ENCODE measurements around the gene OSBPL6.

Gene OSBPL6

GRCh38 chr2:178388287-178388686, 194.0 kb downstream of the OSBPL6 start:
- ATAC-seq (ENCODE audit: insufficient read depth, low read depth) (no peak), DNase-seq (no peak)
- Histone ChIP-seq H3K9me3 (ENCODE audit: insufficient read depth, low read length, severe bottlenecking) (no peaks in the 10 kb centered on the region), H3K79me2 (ENCODE audit: insufficient read depth, low read length) (no peaks in the 10 kb centered on the region), H4K20me1 (ENCODE audit: insufficient read depth, low read length) (no peaks in the 10 kb centered on the region), H3K9ac (ENCODE audit: low read depth, low read length) (no peak overlapping the region), H3K4me1 (ENCODE audit: insufficient read depth, low read length) (no peaks in the 10 kb centered on the region), H3K4me2 (ENCODE audit: insufficient read depth, low read length) (no peak overlapping the region), H3K4me3 (ENCODE audit: low read depth in 1 of 2, low read length in 2 of 2) (no peak overlapping the region), H3K27me3 (ENCODE audit: insufficient read depth, low read length, poor library complexity) (peaks cover 14% of the 10 kb centered on the region), H3K36me3 (ENCODE audit: insufficient read depth, low read length) (no peaks in the 10 kb centered on the region), H2AFZ (ENCODE audit: low read depth, low read length) (no peak overlapping the region), H3K27ac (ENCODE audit: low read length) (no peak overlapping the region)
- TF ChIP-seq CTCF (IDR thresholded peaks at IDR 0.05; ENCODE audit: borderline replicate concordance, extremely low read depth, low read length, poor library complexity, severe bottlenecking): no peak
- TF ChIP-seq EZH2 (IDR thresholded peaks at IDR 0.05; ENCODE audit: borderline replicate concordance, low read depth, low read length, severe bottlenecking): no peak

- no peak overlapping the region for H3K4me2 ChIP-seq (ENCODE audit: insufficient read depth, low read length)
- DNase-seq (no peak), ATAC-seq (ENCODE audit: insufficient read depth, low read depth) (no peak)
- H3K79me2 ChIP-seq (ENCODE audit: insufficient read depth, low read length): no peaks in the 10 kb centered on the region
- no peaks in the 10 kb centered on the region for H3K4me1 ChIP-seq (ENCODE audit: insufficient read depth, low read length)
- H3K36me3 ChIP-seq (ENCODE audit: insufficient read depth, low read length): no peaks in the 10 kb centered on the region
- H2AFZ ChIP-seq (ENCODE audit: low read depth, low read length): no peak overlapping the region
- no peaks in the 10 kb centered on the region for H4K20me1 ChIP-seq (ENCODE audit: insufficient read depth, low read length)
- peaks cover 18% of the 10 kb centered on the region for H3K27me3 ChIP-seq (ENCODE audit: insufficient read depth, low read length, poor library complexity)
- no peak overlapping the region for H3K27ac ChIP-seq (ENCODE audit: low read length)
- H3K9ac ChIP-seq (ENCODE audit: low read depth, low read length): no peak overlapping the region
- no peak overlapping the region for H3K4me3 ChIP-seq (ENCODE audit: low read depth in 1 of 2, low read length in 2 of 2)
- TF ChIP-seq CTCF (IDR thresholded peaks at IDR 0.05; ENCODE audit: borderline replicate concordance, extremely low read depth, low read length, poor library complexity, severe bottlenecking) (no peak), EZH2 (IDR thresholded peaks at IDR 0.05; ENCODE audit: borderline replicate concordance, low read depth, low read length, severe bottlenecking) (no peak)
- no peaks in the 10 kb centered on the region for H3K9me3 ChIP-seq (ENCODE audit: insufficient read depth, low read length, severe bottlenecking)
Observed at GRCh38 chr2:178391701-178392100, 197.4 kb downstream of the OSBPL6 start.

GRCh38 chr2:178392215-178392614, 197.9 kb downstream of the OSBPL6 start:
- no peak overlapping the region for H2AFZ ChIP-seq (ENCODE audit: low read depth, low read length)
- no peak for DNase-seq

More at GRCh38 chr2:178392215-178392614, 197.9 kb downstream of the OSBPL6 start:
- ATAC-seq (ENCODE audit: insufficient read depth, low read depth): no peak
- Histone ChIP-seq H3K9ac (ENCODE audit: low read depth, low read length) (no peak overlapping the region), H3K4me2 (ENCODE audit: insufficient read depth, low read length) (no peak overlapping the region), H3K4me1 (ENCODE audit: insufficient read depth, low read length) (no peaks in the 10 kb centered on the region), H3K79me2 (ENCODE audit: insufficient read depth, low read length) (no peaks in the 10 kb centered on the region), H3K9me3 (ENCODE audit: insufficient read depth, low read length, severe bottlenecking) (no peaks in the 10 kb centered on the region), H3K4me3 (ENCODE audit: low read depth in 1 of 2, low read length in 2 of 2) (no peak overlapping the region), H3K27ac (ENCODE audit: low read length) (no peak overlapping the region), H3K36me3 (ENCODE audit: insufficient read depth, low read length) (no peaks in the 10 kb centered on the region), H4K20me1 (ENCODE audit: insufficient read depth, low read length) (no peaks in the 10 kb centered on the region), H3K27me3 (ENCODE audit: insufficient read depth, low read length, poor library complexity) (peaks cover 18% of the 10 kb centered on the region)
- TF ChIP-seq EZH2 (IDR thresholded peaks at IDR 0.05; ENCODE audit: borderline replicate concordance, low read depth, low read length, severe bottlenecking) (no peak), CTCF (IDR thresholded peaks at IDR 0.05; ENCODE audit: borderline replicate concordance, extremely low read depth, low read length, poor library complexity, severe bottlenecking) (no peak)
